Measurements from ENCODE around the gene SP6. TPM values are rescaled to one million over a fixed set of nuclear protein-coding genes. Genes with fewer than 3 reads are reported as not detected.

SP6 gene
- total RNA-seq, 1 experiment from 2014 or later: 10.8 TPM

DNA sequence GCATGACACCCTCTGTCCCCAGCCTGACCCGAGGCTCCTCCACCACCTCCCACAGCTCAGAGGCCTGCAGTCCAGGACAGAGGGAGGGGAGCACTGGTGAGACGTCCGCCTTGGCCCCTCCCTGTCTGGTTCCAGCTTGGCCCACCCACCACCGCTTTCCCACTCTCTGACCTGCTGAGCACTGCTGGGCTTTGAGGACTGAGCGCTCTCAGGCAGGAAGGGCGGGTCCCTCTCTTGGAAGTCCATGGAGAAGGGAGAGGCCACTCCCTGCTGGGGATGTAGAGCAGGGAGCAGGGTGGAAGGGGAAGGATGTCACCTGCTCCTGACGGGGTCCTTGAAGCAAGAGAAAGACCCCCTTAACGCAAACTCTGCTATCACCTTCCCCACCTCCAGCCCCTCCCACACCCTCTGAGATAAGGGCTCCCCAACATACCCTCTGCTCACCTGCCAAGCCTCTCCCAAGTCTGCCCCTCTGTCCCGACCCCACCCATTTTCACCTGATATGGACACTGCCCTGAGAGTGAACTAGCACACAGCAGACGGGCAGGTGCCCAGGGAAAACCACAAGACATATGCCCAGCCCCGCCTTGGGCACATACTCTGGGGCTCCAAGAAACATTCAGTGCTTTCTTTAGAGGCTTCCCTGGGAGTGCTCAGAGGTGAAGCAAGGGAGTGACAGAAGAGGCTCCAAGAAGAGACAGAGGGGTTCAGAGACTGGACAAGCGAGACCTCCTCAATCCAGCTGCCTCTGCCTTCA lies 30.8 kb downstream of the SP6 start:
- POLR2A ChIA-PET: no interaction called here

More for the DNA sequence above, 30.8 kb downstream of the SP6 start:
- no TSS peak for BruUV-seq (replicated peaks)
- H3K27me3 ChIP-seq (ENCODE audit: insufficient read depth, low read length): no peaks in the 10 kb centered on the region
- DNase-seq (ENCODE audit: low read depth, low spot score): no peak
- peak overlapping the region; percentile 93 for H3K4me2 ChIP-seq (ENCODE audit: low read length)
- H3K9ac ChIP-seq (ENCODE audit: low read length): peak overlapping the region; percentile 75
- no peak overlapping the region for H3K27ac ChIP-seq (ENCODE audit: low read depth, low read length)
- peaks cover 16 to 27% of the 10 kb centered on the region in 2 experiments for H3K4me1 ChIP-seq (ENCODE audit: control insufficient read depth in 1 of 2, insufficient read depth in 2 of 2, low read length in 2 of 2)
- peak overlapping the region; percentile 70 to 87 for H3K4me3 ChIP-seq (replicated peaks in 1 of 2; ENCODE audit: low read depth in 1 of 2, low read length in 2 of 2)
- no peaks in the 10 kb centered on the region for H3K79me2 ChIP-seq (ENCODE audit: insufficient read depth, low read length)
- H4K20me1 ChIP-seq (ENCODE audit: insufficient read depth): no peaks in the 10 kb centered on the region
- intact Hi-C loops (cut with micrococcal nuclease): no loop called here
- ATAC-seq: peak; percentile 11; the same call in 1 of the 2 replicates
- no peak overlapping the region for H2AFZ ChIP-seq (ENCODE audit: low read depth, low read length, poor library complexity, severe bottlenecking)
- CTCF ChIA-PET: interaction anchor here (1.3 kb wide), 1 partner anchor 170 kb away, joined by 3 read pairs; no protein-coding TSS in a partner anchor
- no peak for TF ChIP-seq SRF (IDR thresholded peaks at IDR 0.05; ENCODE audit: low read depth)
- no peak for TF ChIP-seq FOSL1 (IDR thresholded peaks at IDR 0.05; ENCODE audit: low read depth)
- no peak for TF ChIP-seq EZH2 (IDR thresholded peaks at IDR 0.05)
- no peak for TF ChIP-seq RAD21 (IDR thresholded peaks at IDR 0.05; ENCODE audit: low read depth)
- no peak for TF ChIP-seq EGR1 (IDR thresholded peaks at IDR 0.05; ENCODE audit: low read depth)
- TF ChIP-seq SP1 (IDR thresholded peaks at IDR 0.05; ENCODE audit: low read depth): no peak
- TF ChIP-seq POLR2AphosphoS5 (IDR thresholded peaks at IDR 0.05; ENCODE audit: low read depth, low read length): no peak
- TF ChIP-seq, protein P1, sequence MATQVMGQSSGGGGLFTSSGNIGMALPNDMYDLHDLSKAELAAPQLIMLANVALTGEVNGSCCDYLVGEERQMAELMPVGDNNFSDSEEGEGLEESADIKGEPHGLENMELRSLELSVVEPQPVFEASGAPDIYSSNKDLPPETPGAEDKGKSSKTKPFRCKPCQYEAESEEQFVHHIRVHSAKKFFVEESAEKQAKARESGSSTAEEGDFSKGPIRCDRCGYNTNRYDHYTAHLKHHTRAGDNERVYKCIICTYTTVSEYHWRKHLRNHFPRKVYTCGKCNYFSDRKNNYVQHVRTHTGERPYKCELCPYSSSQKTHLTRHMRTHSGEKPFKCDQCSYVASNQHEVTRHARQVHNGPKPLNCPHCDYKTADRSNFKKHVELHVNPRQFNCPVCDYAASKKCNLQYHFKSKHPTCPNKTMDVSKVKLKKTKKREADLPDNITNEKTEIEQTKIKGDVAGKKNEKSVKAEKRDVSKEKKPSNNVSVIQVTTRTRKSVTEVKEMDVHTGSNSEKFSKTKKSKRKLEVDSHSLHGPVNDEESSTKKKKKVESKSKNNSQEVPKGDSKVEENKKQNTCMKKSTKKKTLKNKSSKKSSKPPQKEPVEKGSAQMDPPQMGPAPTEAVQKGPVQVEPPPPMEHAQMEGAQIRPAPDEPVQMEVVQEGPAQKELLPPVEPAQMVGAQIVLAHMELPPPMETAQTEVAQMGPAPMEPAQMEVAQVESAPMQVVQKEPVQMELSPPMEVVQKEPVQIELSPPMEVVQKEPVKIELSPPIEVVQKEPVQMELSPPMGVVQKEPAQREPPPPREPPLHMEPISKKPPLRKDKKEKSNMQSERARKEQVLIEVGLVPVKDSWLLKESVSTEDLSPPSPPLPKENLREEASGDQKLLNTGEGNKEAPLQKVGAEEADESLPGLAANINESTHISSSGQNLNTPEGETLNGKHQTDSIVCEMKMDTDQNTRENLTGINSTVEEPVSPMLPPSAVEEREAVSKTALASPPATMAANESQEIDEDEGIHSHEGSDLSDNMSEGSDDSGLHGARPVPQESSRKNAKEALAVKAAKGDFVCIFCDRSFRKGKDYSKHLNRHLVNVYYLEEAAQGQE (IDR thresholded peaks at IDR 0.05; ENCODE audit: low read depth): no peak
- no peak for TF ChIP-seq CEBPB (IDR thresholded peaks at IDR 0.05; ENCODE audit: low read depth)
- TF ChIP-seq, protein P2, sequence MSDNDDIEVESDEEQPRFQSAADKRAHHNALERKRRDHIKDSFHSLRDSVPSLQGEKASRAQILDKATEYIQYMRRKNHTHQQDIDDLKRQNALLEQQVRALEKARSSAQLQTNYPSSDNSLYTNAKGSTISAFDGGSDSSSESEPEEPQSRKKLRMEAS (IDR thresholded peaks at IDR 0.05): no peak
- peaks cover 7 to 12% of the 10 kb centered on the region in 2 experiments; a peak in 3 of 4 replicates for H3K36me3 ChIP-seq (ENCODE audit: control insufficient read depth in 1 of 2, insufficient read depth in 2 of 2, low read length in 2 of 2)
- RAD21 ChIA-PET (ENCODE audit: low non-redundant PET in 1 of 2, low total read pairs in 2 of 2, uncharacterized antibody in 2 of 2, unreplicated experiment in 2 of 2): interaction anchor here in 1 of 2 experiments (0.6 kb wide), 1 partner anchor 70 kb away, joined by 3 read pairs; no protein-coding TSS in a partner anchor
- H3K9me3 ChIP-seq (ENCODE audit: control insufficient read depth in 1 of 2, insufficient read depth in 1 of 2, low read depth in 1 of 2, low read length in 2 of 2): no peaks in the 10 kb centered on the region
- no peaks in the 10 kb centered on the region for H3K9me2 ChIP-seq (ENCODE audit: insufficient read depth)

All from HCT116 (cell line).